Cardiac fibroblast (primary cell): Measurements from ENCODE around the gene ALPL.

ENCODE experiments used
- DNase-seq, 2 donors: peaks; one replicate each; pipeline versions ENCODE4 v3.0.0 to v3.0.0-alpha.2; 2010; ENCODE audit warnings: low read depth in 2 of 2
- H3K4me3 ChIP-seq, 2 donors: replicated peaks in 1 of 2; 1 replicate in 1 of 2; 2 replicates in 1 of 2; pipeline ENCODE4 v1.5.1; 2011; ENCODE audit warnings: low read depth in 2 of 2, low read length in 2 of 2, mild to moderate bottlenecking in 2 of 2, moderate library complexity in 1 of 2
- TF ChIP-seq, protein P1 (sequence below): IDR thresholded peaks from one replicate; pipeline ENCODE4 v1.5.1; 2011; ENCODE audit warnings: low read depth, mild to moderate bottlenecking, low read length, inconsistent platforms

ALPL gene

DNA sequence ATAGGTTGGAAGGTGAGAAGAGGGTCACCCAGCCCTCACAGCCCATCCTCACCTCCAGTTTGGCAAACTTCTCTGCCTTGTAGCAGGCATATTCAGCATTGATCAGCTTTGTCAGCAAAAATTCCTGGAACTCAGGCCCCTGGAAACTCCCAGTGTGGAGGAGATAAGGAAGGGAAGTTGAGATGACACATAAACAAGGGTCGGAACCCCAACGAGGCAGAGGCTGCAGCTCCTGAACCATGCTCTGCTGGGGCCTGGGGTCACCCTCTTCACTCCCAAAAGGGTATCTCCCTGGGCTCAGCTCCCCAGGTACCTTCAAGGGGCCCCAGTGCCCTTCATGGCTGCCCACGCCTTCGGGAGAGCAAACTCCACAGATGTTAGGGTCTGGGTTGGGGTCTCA lies 99.6 kb downstream of the ALPL start:
- TF ChIP-seq, protein P1, sequence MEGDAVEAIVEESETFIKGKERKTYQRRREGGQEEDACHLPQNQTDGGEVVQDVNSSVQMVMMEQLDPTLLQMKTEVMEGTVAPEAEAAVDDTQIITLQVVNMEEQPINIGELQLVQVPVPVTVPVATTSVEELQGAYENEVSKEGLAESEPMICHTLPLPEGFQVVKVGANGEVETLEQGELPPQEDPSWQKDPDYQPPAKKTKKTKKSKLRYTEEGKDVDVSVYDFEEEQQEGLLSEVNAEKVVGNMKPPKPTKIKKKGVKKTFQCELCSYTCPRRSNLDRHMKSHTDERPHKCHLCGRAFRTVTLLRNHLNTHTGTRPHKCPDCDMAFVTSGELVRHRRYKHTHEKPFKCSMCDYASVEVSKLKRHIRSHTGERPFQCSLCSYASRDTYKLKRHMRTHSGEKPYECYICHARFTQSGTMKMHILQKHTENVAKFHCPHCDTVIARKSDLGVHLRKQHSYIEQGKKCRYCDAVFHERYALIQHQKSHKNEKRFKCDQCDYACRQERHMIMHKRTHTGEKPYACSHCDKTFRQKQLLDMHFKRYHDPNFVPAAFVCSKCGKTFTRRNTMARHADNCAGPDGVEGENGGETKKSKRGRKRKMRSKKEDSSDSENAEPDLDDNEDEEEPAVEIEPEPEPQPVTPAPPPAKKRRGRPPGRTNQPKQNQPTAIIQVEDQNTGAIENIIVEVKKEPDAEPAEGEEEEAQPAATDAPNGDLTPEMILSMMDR, result no peak
- no peak for DNase-seq
- H3K4me3 ChIP-seq, result no peak overlapping the region

DNA sequence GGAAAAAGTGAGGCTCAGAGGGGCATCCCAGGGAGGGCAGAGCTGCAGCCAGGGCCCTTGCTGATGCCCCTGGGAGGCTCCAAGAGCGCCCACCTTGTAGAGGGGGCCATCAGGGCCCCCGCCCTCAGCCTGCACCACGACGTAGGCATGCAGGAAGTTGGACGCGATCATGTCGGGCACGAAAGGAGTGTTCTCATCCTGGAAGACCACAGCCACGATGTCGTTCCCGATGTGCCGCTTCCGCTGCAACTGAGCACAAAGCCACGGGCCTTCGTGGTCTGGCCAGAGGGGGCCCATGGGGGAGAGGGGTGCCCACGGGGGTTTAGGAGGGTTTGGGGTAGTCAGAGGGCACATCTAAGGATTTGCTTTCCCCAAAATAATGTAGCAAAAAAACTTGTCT lies 100.8 kb downstream of the ALPL start:
- no peak overlapping the region for H3K4me3 ChIP-seq
- TF ChIP-seq, protein P1, result no peak
- no peak for DNase-seq

DNA sequence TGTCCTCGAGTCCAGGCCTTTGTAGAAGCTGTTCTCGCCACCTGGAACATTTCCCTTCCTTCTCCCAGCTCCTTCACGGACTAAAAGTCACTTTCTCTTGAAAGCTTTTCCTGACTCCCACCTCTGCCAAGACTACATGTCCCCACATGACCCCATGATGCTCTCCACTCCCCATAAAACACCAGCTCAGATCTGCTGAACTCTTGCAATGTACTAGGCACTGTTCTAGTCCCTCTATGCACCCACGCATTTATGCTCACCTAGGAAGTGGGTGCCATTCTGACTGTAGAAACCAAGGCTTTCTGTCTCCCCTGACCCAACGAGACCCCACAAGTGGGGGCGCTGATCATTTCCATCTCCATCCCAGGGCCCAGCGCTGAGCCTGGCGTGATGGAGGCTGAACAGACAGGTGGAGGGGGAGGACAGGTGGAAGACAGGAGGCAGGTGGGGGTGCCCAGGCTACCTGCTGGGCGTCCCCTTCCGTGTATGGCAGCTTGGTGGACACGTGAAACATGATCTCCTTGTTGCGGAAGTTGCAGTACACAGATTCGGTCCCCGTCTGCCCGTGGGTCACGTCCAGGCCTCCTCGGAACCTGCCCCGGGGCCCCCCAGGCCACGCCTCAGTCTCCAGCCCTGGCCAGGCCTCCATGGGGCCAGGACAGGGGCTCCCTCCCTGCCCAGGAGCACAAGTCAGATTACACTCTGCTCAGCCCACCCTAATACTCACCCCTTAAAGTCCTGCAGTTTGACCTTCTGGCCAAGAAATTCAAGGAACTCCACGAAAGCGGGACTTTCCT lies 102.0 kb downstream of the ALPL start:
- no peak for DNase-seq
- TF ChIP-seq, protein P1, result no peak
- no peak overlapping the region for H3K4me3 ChIP-seq

DNA sequence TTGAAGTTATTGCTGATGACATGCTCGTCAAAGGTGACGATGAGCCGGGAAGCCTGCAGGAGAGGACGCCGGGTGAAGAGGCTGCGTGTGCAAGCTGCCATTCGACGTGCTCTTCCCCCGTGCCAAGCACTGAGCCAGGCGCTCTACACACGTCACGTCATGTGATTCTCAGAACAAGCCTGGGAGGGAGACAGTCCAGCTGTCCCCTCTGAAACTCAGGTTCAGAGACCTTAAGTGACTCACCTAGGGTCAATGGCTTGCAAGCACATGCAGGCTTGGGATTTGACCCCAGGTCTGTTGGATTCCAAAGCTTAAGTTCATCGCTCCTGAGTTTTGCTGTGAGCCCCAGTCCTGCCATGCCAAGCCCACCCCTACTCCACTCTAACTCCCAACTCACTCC lies 102.8 kb downstream of the ALPL start:
- TF ChIP-seq, protein P1, result no peak
- no peak for DNase-seq
- no peak overlapping the region for H3K4me3 ChIP-seq

DNA sequence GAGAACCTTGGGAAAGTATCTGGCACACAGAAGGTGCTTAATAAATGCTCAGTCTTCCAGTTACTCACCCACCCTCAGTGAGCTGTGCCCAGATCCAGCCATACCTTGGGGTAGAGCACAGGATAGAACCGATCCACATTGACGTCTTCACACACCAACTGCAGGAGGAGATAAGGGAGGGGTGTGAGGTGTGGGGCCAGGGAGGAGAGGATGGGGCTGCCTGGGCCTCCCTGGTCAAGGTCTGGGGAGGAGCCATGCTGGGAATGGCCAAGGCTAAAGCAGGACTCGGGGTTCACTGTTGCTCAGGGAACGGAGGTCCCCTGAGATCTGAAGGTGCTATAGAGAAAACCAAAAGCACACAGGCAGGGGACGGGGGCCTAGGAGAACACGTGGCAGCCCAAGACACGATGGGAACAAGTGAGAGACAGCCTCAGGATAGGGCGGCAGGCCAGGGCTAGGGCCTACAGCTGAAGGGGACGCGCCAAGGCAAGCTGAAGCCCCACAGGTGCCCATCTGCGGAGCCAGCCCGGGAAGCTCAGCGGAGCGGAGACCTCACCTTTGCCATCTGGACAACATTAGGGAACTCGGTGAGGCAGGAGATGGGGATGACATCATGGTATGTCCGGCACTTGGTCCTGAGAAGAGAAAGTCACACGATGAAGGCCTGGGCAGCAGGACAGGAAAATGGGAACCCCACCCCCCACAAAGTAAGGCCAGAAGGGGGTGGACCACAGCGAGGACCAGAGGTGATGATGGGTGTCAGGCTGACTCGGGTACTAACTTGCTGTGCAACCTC lies 104.0 kb downstream of the ALPL start:
- H3K4me3 ChIP-seq, result no peak overlapping the region
- no peak for DNase-seq
- TF ChIP-seq, protein P1, result no peak

- H3K4me3 ChIP-seq, result no peak overlapping the region
- TF ChIP-seq, protein P1, result no peak
- no peak for DNase-seq
Measured at GRCh38 chr1:21614419-21615115, 105.3 kb downstream of the ALPL start.
